Measurements from ENCODE around the gene CACFD1. TPM values are rescaled to one million over a fixed set of nuclear protein-coding genes. Genes with fewer than 3 reads are reported as not detected.

Gene CACFD1
- total RNA-seq, 2 experiments from 2014 or later = 0.68 to 1.2 TPM

GRCh38 chr9:133484671-133485437 lies 25.1 kb downstream of the CACFD1 start:
- H3K27ac Mint-ChIP-seq = no peak overlapping the region
- POLR2A ChIA-PET = interaction anchor here (1.0 kb wide), 1 partner anchor 25 kb away, joined by 3 read pairs; the partner anchor contains the start of gene CACFD1
- no peaks in the 10 kb centered on the region for H3K36me3 Mint-ChIP-seq (ENCODE audit: low read depth)
- no peak overlapping the region for H3K4me3 Mint-ChIP-seq
- peaks cover 14% of the 10 kb centered on the region for H3K27me3 Mint-ChIP-seq
- H3K4me1 Mint-ChIP-seq = peaks cover 5% of the 10 kb centered on the region
- H3K9me3 Mint-ChIP-seq = no peaks in the 10 kb centered on the region
- DNase-seq = no peak
- CTCF ChIA-PET = interaction anchor here (1.3 to 1.4 kb wide), 2 partner anchors 79 to 299 kb away, joined by 4 to 5 read pairs; no protein-coding TSS in a partner anchor

- no peak for DNase-seq
- ChIA-PET POLR2A (interaction anchor here (1.0 to 1.1 kb wide), 2 partner anchors 26 to 68 kb away, joined by 3 read pairs; partner anchors contain the start of genes CACFD1 and REXO4), CTCF (interaction anchor here (1.0 to 1.5 kb wide), 5 partner anchors 10 to 300 kb away, joined by 3 to 5 read pairs (median 5); no protein-coding TSS in a partner anchor)
- Mint-ChIP-seq H3K27me3 (peaks cover 14% of the 10 kb centered on the region), H3K4me1 (peaks cover 3% of the 10 kb centered on the region), H3K27ac (no peak overlapping the region), H3K36me3 (ENCODE audit: low read depth) (no peaks in the 10 kb centered on the region), H3K9me3 (no peaks in the 10 kb centered on the region), H3K4me3 (no peak overlapping the region)
These were observed 25.9 kb downstream of the CACFD1 start for GRCh38 chr9:133485531-133486260.

GRCh38 chr9:133487331-133487725 lies 27.6 kb downstream of the CACFD1 start:
- H3K36me3 Mint-ChIP-seq (ENCODE audit: low read depth) = no peaks in the 10 kb centered on the region
- H3K4me3 Mint-ChIP-seq = no peak overlapping the region
- H3K27me3 Mint-ChIP-seq = peaks cover 9% of the 10 kb centered on the region
- CTCF ChIA-PET = interaction anchor here (0.6 to 1.5 kb wide), 7 partner anchors 8 to 306 kb away, joined by 3 to 11 read pairs (median 4); no protein-coding TSS in a partner anchor
- no peak for DNase-seq
- H3K4me1 Mint-ChIP-seq = peaks cover 3% of the 10 kb centered on the region
- H3K27ac Mint-ChIP-seq = no peak overlapping the region
- POLR2A ChIA-PET = no interaction called here
- H3K9me3 Mint-ChIP-seq = no peaks in the 10 kb centered on the region

GRCh38 chr9:133488686-133489252 lies 29.0 kb downstream of the CACFD1 start:
- DNase-seq = no peak
- Mint-ChIP-seq H3K36me3 (ENCODE audit: low read depth) (no peaks in the 10 kb centered on the region), H3K4me1 (peaks cover 3% of the 10 kb centered on the region), H3K4me3 (no peak overlapping the region), H3K27ac (no peak overlapping the region), H3K9me3 (no peaks in the 10 kb centered on the region), H3K27me3 (peaks cover 2% of the 10 kb centered on the region)
- ChIA-PET CTCF (no interaction called here), POLR2A (no interaction called here)

- POLR2A ChIA-PET = no interaction called here
- no peak for DNase-seq
- no peak overlapping the region for H3K27ac Mint-ChIP-seq
- H3K4me3 Mint-ChIP-seq = no peak overlapping the region
- no peaks in the 10 kb centered on the region for H3K36me3 Mint-ChIP-seq (ENCODE audit: low read depth)
- peaks cover 2% of the 10 kb centered on the region for H3K27me3 Mint-ChIP-seq
- peaks cover 3% of the 10 kb centered on the region for H3K4me1 Mint-ChIP-seq
- CTCF ChIA-PET = no interaction called here
- H3K9me3 Mint-ChIP-seq = no peaks in the 10 kb centered on the region
These were observed 29.7 kb downstream of the CACFD1 start for GRCh38 chr9:133489253-133490190.

GRCh38 chr9:133490201-133490681 lies 30.5 kb downstream of the CACFD1 start:
- no peak for DNase-seq
- CTCF ChIA-PET = no interaction called here
- H3K36me3 Mint-ChIP-seq (ENCODE audit: low read depth) = no peaks in the 10 kb centered on the region
- peaks cover 2% of the 10 kb centered on the region for H3K27me3 Mint-ChIP-seq
- H3K4me3 Mint-ChIP-seq = no peak overlapping the region
- peaks cover 3% of the 10 kb centered on the region for H3K4me1 Mint-ChIP-seq
- no peak overlapping the region for H3K27ac Mint-ChIP-seq
- no peaks in the 10 kb centered on the region for H3K9me3 Mint-ChIP-seq
- POLR2A ChIA-PET = no interaction called here

GRCh38 chr9:133490865-133491655 lies 31.3 kb downstream of the CACFD1 start:
- H3K27me3 Mint-ChIP-seq = peaks cover 2% of the 10 kb centered on the region
- no peak overlapping the region for H3K27ac Mint-ChIP-seq
- H3K9me3 Mint-ChIP-seq = no peaks in the 10 kb centered on the region
- ChIA-PET CTCF (no interaction called here), POLR2A (interaction anchor here (0.7 kb wide), 1 partner anchor 31 kb away, joined by 3 read pairs; the partner anchor contains the start of gene CACFD1)
- no peak for DNase-seq
- no peaks in the 10 kb centered on the region for H3K36me3 Mint-ChIP-seq (ENCODE audit: low read depth)
- peaks cover 2% of the 10 kb centered on the region for H3K4me1 Mint-ChIP-seq
- no peak overlapping the region for H3K4me3 Mint-ChIP-seq

GRCh38 chr9:133491656-133491925 lies 31.8 kb downstream of the CACFD1 start:
- H3K27ac Mint-ChIP-seq = no peak overlapping the region
- DNase-seq = no peak
- POLR2A ChIA-PET = no interaction called here
- peaks cover 2% of the 10 kb centered on the region for H3K27me3 Mint-ChIP-seq
- no peaks in the 10 kb centered on the region for H3K4me1 Mint-ChIP-seq
- no peaks in the 10 kb centered on the region for H3K9me3 Mint-ChIP-seq
- no peak overlapping the region for H3K4me3 Mint-ChIP-seq
- CTCF ChIA-PET = no interaction called here
- H3K36me3 Mint-ChIP-seq (ENCODE audit: low read depth) = no peaks in the 10 kb centered on the region

- Mint-ChIP-seq H3K9me3 (no peaks in the 10 kb centered on the region), H3K36me3 (ENCODE audit: low read depth) (no peaks in the 10 kb centered on the region), H3K4me1 (no peaks in the 10 kb centered on the region), H3K27ac (no peak overlapping the region), H3K4me3 (no peak overlapping the region), H3K27me3 (peaks cover 2% of the 10 kb centered on the region)
- POLR2A ChIA-PET = no interaction called here
- DNase-seq = no peak
- CTCF ChIA-PET = no interaction called here
These were observed 32.6 kb downstream of the CACFD1 start for GRCh38 chr9:133492061-133493021.

- H3K4me1 Mint-ChIP-seq = no peaks in the 10 kb centered on the region
- peaks cover 2% of the 10 kb centered on the region for H3K27me3 Mint-ChIP-seq
- H3K36me3 Mint-ChIP-seq (ENCODE audit: low read depth) = no peaks in the 10 kb centered on the region
- H3K9me3 Mint-ChIP-seq = peaks cover 1% of the 10 kb centered on the region
- ChIA-PET POLR2A (no interaction called here), CTCF (no interaction called here)
- DNase-seq = no peak
- H3K27ac Mint-ChIP-seq = no peak overlapping the region
- H3K4me3 Mint-ChIP-seq = no peak overlapping the region
These were observed 33.6 kb downstream of the CACFD1 start for GRCh38 chr9:133493428-133493827.

GRCh38 chr9:133493845-133494540 lies 34.2 kb downstream of the CACFD1 start:
- POLR2A ChIA-PET = interaction anchor here (1.0 kb wide), 1 partner anchor 15 kb away, joined by 3 read pairs; the partner anchor contains the start of gene SLC2A6

More at GRCh38 chr9:133493845-133494540, 34.2 kb downstream of the CACFD1 start:
- CTCF ChIA-PET = no interaction called here
- H3K4me1 Mint-ChIP-seq = no peaks in the 10 kb centered on the region
- no peak overlapping the region for H3K27ac Mint-ChIP-seq
- H3K36me3 Mint-ChIP-seq (ENCODE audit: low read depth) = no peaks in the 10 kb centered on the region
- DNase-seq = no peak
- H3K9me3 Mint-ChIP-seq = peaks cover 3% of the 10 kb centered on the region
- no peak overlapping the region for H3K4me3 Mint-ChIP-seq
- peaks cover 3% of the 10 kb centered on the region for H3K27me3 Mint-ChIP-seq
